Measurements from ENCODE around the gene ZMAT5. TPM values are rescaled to one million over a fixed set of nuclear protein-coding genes. Genes with fewer than 3 reads are reported as not detected.
A peak's percentile ranks its signal among the peaks of the same experiment; 100 is the strongest.

The ZMAT5 gene
- total RNA-seq, 1 donor from 2014 or later, result 20.2 TPM

DNA sequence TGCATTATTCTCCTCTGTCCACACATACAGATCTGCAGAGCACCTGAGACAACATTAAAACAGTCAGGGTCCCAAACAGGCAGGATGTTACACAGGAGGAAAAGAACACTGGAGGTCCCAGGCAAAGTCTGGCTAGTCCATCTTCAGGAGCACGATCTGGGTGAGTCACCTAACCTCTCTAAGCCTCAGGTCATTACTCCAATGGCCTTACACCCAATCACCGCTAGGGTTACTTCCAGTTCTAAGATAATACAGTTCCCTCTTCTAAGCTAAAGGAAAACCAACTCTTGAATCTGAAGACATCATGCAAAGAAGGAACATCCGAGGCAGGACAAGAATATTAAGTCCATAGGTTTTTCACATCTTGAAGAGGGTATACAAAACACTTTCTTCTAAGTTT lies 46.8 kb upstream of the ZMAT5 start:
- TF ChIP-seq CTCF (IDR thresholded peaks at IDR 0.05; ENCODE audit: unreplicated experiment), result no peak
- H3K4me1 Mint-ChIP-seq (ENCODE audit: unreplicated experiment), result no peaks in the 10 kb centered on the region
- no peak overlapping the region for H3K4me3 Mint-ChIP-seq (ENCODE audit: unreplicated experiment)
- DNase-seq (ENCODE audit: low spot score), result no peak
- no peaks in the 10 kb centered on the region for H3K9me3 Mint-ChIP-seq (ENCODE audit: unreplicated experiment)
- H3K36me3 Mint-ChIP-seq (ENCODE audit: low read depth, unreplicated experiment), result peaks cover 53% of the 10 kb centered on the region
- H3K27ac Mint-ChIP-seq (ENCODE audit: unreplicated experiment), result no peak overlapping the region
- H3K27me3 Mint-ChIP-seq (ENCODE audit: unreplicated experiment), result peaks cover 1% of the 10 kb centered on the region

GRCh38 chr22:29813126-29813525 lies 46.3 kb upstream of the ZMAT5 start:
- Mint-ChIP-seq H3K4me1 (ENCODE audit: unreplicated experiment) (no peaks in the 10 kb centered on the region), H3K27ac (ENCODE audit: unreplicated experiment) (no peak overlapping the region), H3K9me3 (ENCODE audit: unreplicated experiment) (no peaks in the 10 kb centered on the region), H3K36me3 (ENCODE audit: low read depth, unreplicated experiment) (peaks cover 49% of the 10 kb centered on the region), H3K27me3 (ENCODE audit: unreplicated experiment) (no peaks in the 10 kb centered on the region), H3K4me3 (ENCODE audit: unreplicated experiment) (no peak overlapping the region)
- no peak for TF ChIP-seq CTCF (IDR thresholded peaks at IDR 0.05; ENCODE audit: unreplicated experiment)
- no peak for DNase-seq (ENCODE audit: low spot score)

- Mint-ChIP-seq H3K4me1 (ENCODE audit: unreplicated experiment) (no peaks in the 10 kb centered on the region), H3K27ac (ENCODE audit: unreplicated experiment) (no peak overlapping the region), H3K27me3 (ENCODE audit: unreplicated experiment) (no peaks in the 10 kb centered on the region), H3K36me3 (ENCODE audit: low read depth, unreplicated experiment) (peaks cover 47% of the 10 kb centered on the region), H3K9me3 (ENCODE audit: unreplicated experiment) (no peaks in the 10 kb centered on the region), H3K4me3 (ENCODE audit: unreplicated experiment) (peak overlapping the region; percentile 31)
- DNase-seq (ENCODE audit: low spot score), result no peak
- no peak for TF ChIP-seq CTCF (IDR thresholded peaks at IDR 0.05; ENCODE audit: unreplicated experiment)
Observed at GRCh38 chr22:29811377-29811776, 44.6 kb upstream of the ZMAT5 start.

GRCh38 chr22:29810216-29810615 lies 43.4 kb upstream of the ZMAT5 start:
- no peaks in the 10 kb centered on the region for H3K4me1 Mint-ChIP-seq (ENCODE audit: unreplicated experiment)
- DNase-seq (ENCODE audit: low spot score), result no peak
- H3K27ac Mint-ChIP-seq (ENCODE audit: unreplicated experiment), result no peak overlapping the region
- peaks cover 48% of the 10 kb centered on the region for H3K36me3 Mint-ChIP-seq (ENCODE audit: low read depth, unreplicated experiment)
- H3K27me3 Mint-ChIP-seq (ENCODE audit: unreplicated experiment), result peaks cover 3% of the 10 kb centered on the region
- no peak for TF ChIP-seq CTCF (IDR thresholded peaks at IDR 0.05; ENCODE audit: unreplicated experiment)
- no peak overlapping the region for H3K4me3 Mint-ChIP-seq (ENCODE audit: unreplicated experiment)
- H3K9me3 Mint-ChIP-seq (ENCODE audit: unreplicated experiment), result no peaks in the 10 kb centered on the region

- H3K27ac Mint-ChIP-seq (ENCODE audit: unreplicated experiment), result no peak overlapping the region
- H3K4me1 Mint-ChIP-seq (ENCODE audit: unreplicated experiment), result no peaks in the 10 kb centered on the region
- H3K27me3 Mint-ChIP-seq (ENCODE audit: unreplicated experiment), result peaks cover 3% of the 10 kb centered on the region
- no peaks in the 10 kb centered on the region for H3K9me3 Mint-ChIP-seq (ENCODE audit: unreplicated experiment)
- TF ChIP-seq CTCF (IDR thresholded peaks at IDR 0.05; ENCODE audit: unreplicated experiment), result no peak
- H3K4me3 Mint-ChIP-seq (ENCODE audit: unreplicated experiment), result no peak overlapping the region
- peaks cover 29% of the 10 kb centered on the region for H3K36me3 Mint-ChIP-seq (ENCODE audit: low read depth, unreplicated experiment)
- DNase-seq (ENCODE audit: low spot score), result no peak
Observed at GRCh38 chr22:29806196-29806595, 39.4 kb upstream of the ZMAT5 start.

All from endothelial cell (in vitro differentiated cells).